HEK293 (cell line): ENCODE measurements around the gene CNRIP1.

Experiments
- CTCF ChIA-PET: fragments of 350-600 bp; formaldehyde crosslinking; extraction: SDS; loops from one replicate; lab custom pipeline; 2021; ENCODE audit warnings: antibody characterized with exemption; lab: Yijun Ruan, JAX
- POLR2A ChIA-PET: fragments of 300-600 bp; formaldehyde crosslinking; extraction: SDS; loops from one replicate; lab custom pipeline; 2020; ENCODE audit warnings: antibody characterized with exemption, inconsistent platforms; lab: Yijun Ruan, JAX
- H3K27ac ChIP-seq: fragments of 200-500 bp; sonication (Bioruptor generic); 2 replicates; pipeline ENCODE4 v1.5.1; 2014; ENCODE audit warnings: low read depth, low read length, control low read depth, inconsistent platforms; ENCODE audit errors: extremely low read depth
- H3K36me3 ChIP-seq, 2 experiments: fragments of 200-500 bp in 1 of 2; sonication (Bioruptor generic) in 1 of 2; 1 replicate in 1 of 2; 2 replicates in 1 of 2; pipeline ENCODE4 v1.5.1; 2014 to 2017; ENCODE audit warnings: inconsistent platforms in 2 of 2, low read length in 2 of 2; ENCODE audit not compliant: control insufficient read depth in 2 of 2, insufficient read depth in 1 of 2
- H3K4me1 ChIP-seq: fragments of 200-500 bp; sonication (Bioruptor generic); 2 replicates; pipeline ENCODE4 v1.5.1; 2014; ENCODE audit warnings: mild to moderate bottlenecking, low read length, inconsistent platforms; ENCODE audit not compliant: control insufficient read depth, insufficient read depth
- H3K4me3 ChIP-seq: 2 replicates; pipeline ENCODE4 v1.5.1; 2011; ENCODE audit warnings: low read depth, mild to moderate bottlenecking, control low read depth, low read length, moderate library complexity
- H3K9me3 ChIP-seq: fragments of 200-500 bp; sonication (Bioruptor generic); 2 replicates; pipeline ENCODE4 v1.5.1; 2014; ENCODE audit warnings: low read depth, low read length, inconsistent platforms; ENCODE audit not compliant: control insufficient read depth, insufficient read depth
- KLF9 ChIP-seq: fragments of 450-650 bp; formaldehyde crosslinking; IDR thresholded peaks from 2 replicates; pipeline ENCODE4 v1.5.1; 2016; ENCODE audit warnings: missing biosample characterization, missing genetic modification characterization, low read depth
- PRDM1 ChIP-seq: fragments of 450-650 bp; formaldehyde crosslinking; IDR thresholded peaks from 2 replicates; pipeline ENCODE4; 2016; ENCODE audit warnings: missing biosample characterization, missing genetic modification characterization
- SCRT2 ChIP-seq: fragments of 450-650 bp; formaldehyde crosslinking; IDR thresholded peaks from 2 replicates; pipeline ENCODE4 v1.5.1; 2016; ENCODE audit warnings: missing biosample characterization, missing genetic modification characterization
- SETDB1 ChIP-seq: IDR thresholded peaks from one replicate; pipeline ENCODE4 v1.6.1; 2017; ENCODE audit warnings: mild to moderate bottlenecking, low read length, moderate library complexity, mixed read lengths; ENCODE audit not compliant: insufficient read length
- ZNF10 ChIP-seq: fragments of 450-650 bp; formaldehyde crosslinking; IDR thresholded peaks from 2 replicates; pipeline ENCODE4 v1.5.1; 2017; ENCODE audit warnings: missing biosample characterization, missing genetic modification characterization
- ZNF146 ChIP-seq: fragments of 450-650 bp; formaldehyde crosslinking; IDR thresholded peaks from 2 replicates; pipeline ENCODE4 v1.5.1; 2016; ENCODE audit warnings: missing biosample characterization, missing genetic modification characterization
- ZNF19 ChIP-seq: fragments of 450-650 bp; formaldehyde crosslinking; IDR thresholded peaks from 2 replicates; pipeline ENCODE4; 2016; ENCODE audit warnings: missing biosample characterization, missing genetic modification characterization, low read depth
- ZNF335 ChIP-seq: fragments of 450-650 bp; formaldehyde crosslinking; conservative IDR thresholded peaks from 2 replicates; pipeline ENCODE4 v1.5.1; 2016; ENCODE audit warnings: missing biosample characterization, missing genetic modification characterization
- ZNF473 ChIP-seq: fragments of 450-650 bp; formaldehyde crosslinking; IDR thresholded peaks from 2 replicates; pipeline ENCODE4 v1.5.1; 2017; ENCODE audit warnings: missing biosample characterization, missing genetic modification characterization
- ZNF529 ChIP-seq: fragments of 450-650 bp; formaldehyde crosslinking; IDR thresholded peaks from 2 replicates; pipeline ENCODE4 v1.5.1; 2017; ENCODE audit warnings: missing genetic modification characterization, missing biosample characterization; ENCODE audit not compliant: insufficient replicate concordance
- ZNF571 ChIP-seq: fragments of 450-650 bp; formaldehyde crosslinking; IDR thresholded peaks from 2 replicates; pipeline ENCODE4 v1.5.0; 2017; ENCODE audit warnings: missing biosample characterization, missing genetic modification characterization
- TF ChIP-seq, protein P1 (sequence below): fragments of 450-650 bp; formaldehyde crosslinking; IDR thresholded peaks from 2 replicates; pipeline ENCODE4 v1.5.1; 2016; ENCODE audit warnings: missing biosample characterization, missing genetic modification characterization
- TF ChIP-seq, protein P2 (sequence below): fragments of 450-650 bp; formaldehyde crosslinking; IDR thresholded peaks from 2 replicates; pipeline ENCODE4 v1.5.1; 2016; ENCODE audit warnings: missing biosample characterization, missing genetic modification characterization
- TF ChIP-seq, protein P3 (sequence below): fragments of 450-650 bp; formaldehyde crosslinking; IDR thresholded peaks from 2 replicates; pipeline ENCODE4 v1.5.1; 2016; ENCODE audit warnings: missing biosample characterization, missing genetic modification characterization
- TF ChIP-seq, protein P4 (sequence below): fragments of 450-650 bp; formaldehyde crosslinking; IDR thresholded peaks from 2 replicates; pipeline ENCODE4 v1.5.1; 2016; ENCODE audit warnings: missing biosample characterization, missing genetic modification characterization

The CNRIP1 gene

DNA sequence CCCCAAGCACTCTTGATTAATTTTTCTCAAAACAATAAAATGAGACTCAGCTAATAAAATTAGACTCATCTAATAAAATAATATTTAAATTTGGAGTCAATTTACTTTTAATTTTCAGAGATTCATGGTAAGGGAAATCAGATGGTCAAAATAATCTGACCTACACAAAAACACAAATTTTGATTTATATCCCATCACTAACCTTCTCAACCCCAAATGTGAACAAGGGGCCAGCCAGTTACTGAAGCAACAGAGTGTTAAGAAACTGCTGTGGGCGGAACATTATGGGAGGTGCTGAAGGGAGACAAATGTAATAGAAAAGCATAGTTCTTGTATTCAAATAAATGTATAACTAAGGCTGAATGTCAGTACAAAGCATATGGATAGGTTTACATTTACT is 39.0 kb downstream of the CNRIP1 start:
- POLR2A ChIA-PET = no interaction called here
- CTCF ChIA-PET = interaction anchor here (1.0 kb wide), 1 partner anchor 84 kb away, joined by 3 read pairs; no protein-coding TSS in a partner anchor
- H3K27ac ChIP-seq = no peak overlapping the region

DNA sequence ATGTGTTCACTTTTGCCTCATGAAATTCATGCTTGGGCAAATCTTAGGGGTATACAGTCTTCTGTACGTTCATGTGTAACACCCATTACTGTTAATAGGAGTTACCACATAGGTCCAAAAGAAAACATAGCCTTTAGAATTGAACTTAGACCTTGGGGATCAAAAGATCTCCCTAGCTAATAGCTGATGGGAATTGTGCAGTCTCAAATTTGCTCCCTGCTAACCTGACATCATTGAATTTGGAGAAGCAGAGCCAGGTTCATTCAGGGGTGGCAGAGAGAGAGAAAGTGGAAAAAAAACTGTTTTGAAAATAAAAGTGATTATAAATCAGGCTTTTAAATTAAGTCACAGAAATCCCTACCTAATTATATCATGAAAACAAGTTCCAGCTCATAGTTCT is 39.4 kb downstream of the CNRIP1 start:
- H3K27ac ChIP-seq = no peak overlapping the region
- 0 out of 2 replicates have a peak, but pooled peaks have one; percentile 27 for TF ChIP-seq ZNF335 (tag by site-specific recombination)
- no peak for TF ChIP-seq ZNF473 (tag by site-specific recombination)
- 0 out of 2 replicates have a peak, but pooled peaks have one; percentile 10 for TF ChIP-seq PRDM1 (tag by site-specific recombination)
- CTCF ChIA-PET = interaction anchor here (0.9 to 1.1 kb wide), 3 partner anchors 10 to 84 kb away, joined by 3 to 4 read pairs (median 3); no protein-coding TSS in a partner anchor
- no peaks in the 10 kb centered on the region for H3K36me3 ChIP-seq
- H3K4me1 ChIP-seq = peaks cover 7% of the 10 kb centered on the region
- POLR2A ChIA-PET = no interaction called here
- H3K4me3 ChIP-seq = no peak overlapping the region
- H3K9me3 ChIP-seq = no peaks in the 10 kb centered on the region

More for the DNA sequence above, 39.0 kb downstream of the CNRIP1 start:
- Histone ChIP-seq H3K36me3 (no peaks in the 10 kb centered on the region), H3K9me3 (no peaks in the 10 kb centered on the region), H3K4me3 (no peak overlapping the region), H3K4me1 (peaks cover 7% of the 10 kb centered on the region)
- TF ChIP-seq KLF9 (tag by site-specific recombination) (no peak), ZNF529 (tag by site-specific recombination) (no peak), ZNF146 (tag by site-specific recombination) (no peak), SETDB1 (no peak), ZNF571 (tag by site-specific recombination) (no peak), SCRT2 (tag by site-specific recombination) (no peak)
- TF ChIP-seq, protein P1, sequence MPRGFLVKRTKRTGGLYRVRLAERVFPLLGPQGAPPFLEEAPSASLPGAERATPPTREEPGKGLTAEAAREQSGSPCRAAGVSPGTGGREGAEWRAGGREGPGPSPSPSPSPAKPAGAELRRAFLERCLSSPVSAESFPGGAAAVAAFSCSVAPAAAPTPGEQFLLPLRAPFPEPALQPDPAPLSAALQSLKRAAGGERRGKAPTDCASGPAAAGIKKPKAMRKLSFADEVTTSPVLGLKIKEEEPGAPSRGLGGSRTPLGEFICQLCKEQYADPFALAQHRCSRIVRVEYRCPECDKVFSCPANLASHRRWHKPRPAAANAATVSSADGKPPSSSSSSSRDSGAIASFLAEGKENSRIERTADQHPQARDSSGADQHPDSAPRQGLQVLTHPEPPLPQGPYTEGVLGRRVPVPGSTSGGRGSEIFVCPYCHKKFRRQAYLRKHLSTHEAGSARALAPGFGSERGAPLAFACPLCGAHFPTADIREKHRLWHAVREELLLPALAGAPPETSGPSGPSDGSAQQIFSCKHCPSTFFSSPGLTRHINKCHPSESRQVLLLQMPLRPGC (tag by site-specific recombination) = no peak
- TF ChIP-seq, protein P2, sequence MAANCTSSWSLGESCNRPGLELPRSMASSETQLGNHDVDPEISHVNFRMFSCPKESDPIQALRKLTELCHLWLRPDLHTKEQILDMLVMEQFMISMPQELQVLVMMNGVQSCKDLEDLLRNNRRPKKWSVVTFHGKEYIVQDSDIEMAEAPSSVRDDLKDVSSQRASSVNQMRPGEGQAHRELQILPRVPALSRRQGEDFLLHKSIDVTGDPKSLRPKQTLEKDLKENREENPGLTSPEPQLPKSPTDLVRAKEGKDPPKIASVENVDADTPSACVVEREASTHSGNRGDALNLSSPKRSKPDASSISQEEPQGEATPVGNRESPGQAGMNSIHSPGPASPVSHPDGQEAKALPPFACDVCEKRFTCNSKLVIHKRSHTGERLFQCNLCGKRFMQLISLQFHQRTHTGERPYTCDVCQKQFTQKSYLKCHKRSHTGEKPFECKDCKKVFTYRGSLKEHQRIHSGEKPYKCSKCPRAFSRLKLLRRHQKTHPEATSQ (tag by site-specific recombination) = no peak
- TF ChIP-seq, protein P3, sequence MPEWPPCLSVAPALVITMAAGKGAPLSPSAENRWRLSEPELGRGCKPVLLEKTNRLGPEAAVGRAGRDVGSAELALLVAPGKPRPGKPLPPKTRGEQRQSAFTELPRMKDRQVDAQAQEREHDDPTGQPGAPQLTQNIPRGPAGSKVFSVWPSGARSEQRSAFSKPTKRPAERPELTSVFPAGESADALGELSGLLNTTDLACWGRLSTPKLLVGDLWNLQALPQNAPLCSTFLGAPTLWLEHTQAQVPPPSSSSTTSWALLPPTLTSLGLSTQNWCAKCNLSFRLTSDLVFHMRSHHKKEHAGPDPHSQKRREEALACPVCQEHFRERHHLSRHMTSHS = no peak

DNA sequence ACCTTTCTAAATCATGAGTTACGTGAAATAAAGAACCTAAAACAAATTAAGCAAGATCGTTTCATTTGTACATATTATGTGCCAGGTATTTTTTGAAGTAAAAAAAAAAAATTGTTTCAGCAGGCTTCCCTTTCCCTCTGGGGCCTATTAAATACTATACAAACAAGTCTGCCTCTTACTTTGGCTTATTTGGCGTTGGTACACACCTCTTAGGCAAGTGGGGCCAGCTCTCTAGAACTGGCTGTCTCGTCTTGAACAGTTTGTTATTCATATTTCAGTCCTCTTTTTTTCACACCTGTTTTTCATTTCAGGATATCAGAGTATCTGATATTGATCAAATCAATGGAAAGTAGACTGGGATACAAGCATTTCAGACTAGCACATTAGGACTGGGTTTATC is 40.1 kb downstream of the CNRIP1 start:
- H3K4me1 ChIP-seq = peaks cover 7% of the 10 kb centered on the region
- H3K36me3 ChIP-seq = no peaks in the 10 kb centered on the region
- TF ChIP-seq, protein P4, sequence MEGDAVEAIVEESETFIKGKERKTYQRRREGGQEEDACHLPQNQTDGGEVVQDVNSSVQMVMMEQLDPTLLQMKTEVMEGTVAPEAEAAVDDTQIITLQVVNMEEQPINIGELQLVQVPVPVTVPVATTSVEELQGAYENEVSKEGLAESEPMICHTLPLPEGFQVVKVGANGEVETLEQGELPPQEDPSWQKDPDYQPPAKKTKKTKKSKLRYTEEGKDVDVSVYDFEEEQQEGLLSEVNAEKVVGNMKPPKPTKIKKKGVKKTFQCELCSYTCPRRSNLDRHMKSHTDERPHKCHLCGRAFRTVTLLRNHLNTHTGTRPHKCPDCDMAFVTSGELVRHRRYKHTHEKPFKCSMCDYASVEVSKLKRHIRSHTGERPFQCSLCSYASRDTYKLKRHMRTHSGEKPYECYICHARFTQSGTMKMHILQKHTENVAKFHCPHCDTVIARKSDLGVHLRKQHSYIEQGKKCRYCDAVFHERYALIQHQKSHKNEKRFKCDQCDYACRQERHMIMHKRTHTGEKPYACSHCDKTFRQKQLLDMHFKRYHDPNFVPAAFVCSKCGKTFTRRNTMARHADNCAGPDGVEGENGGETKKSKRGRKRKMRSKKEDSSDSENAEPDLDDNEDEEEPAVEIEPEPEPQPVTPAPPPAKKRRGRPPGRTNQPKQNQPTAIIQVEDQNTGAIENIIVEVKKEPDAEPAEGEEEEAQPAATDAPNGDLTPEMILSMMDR (tag by site-specific recombination) = no peak
- no peak for TF ChIP-seq ZNF19
- no peak for TF ChIP-seq SCRT2 (tag by site-specific recombination)
- TF ChIP-seq ZNF10 (tag by site-specific recombination) = no peak
- no peak overlapping the region for H3K4me3 ChIP-seq
- no peak overlapping the region for H3K27ac ChIP-seq
- CTCF ChIA-PET = interaction anchor here (0.6 to 1.1 kb wide), 8 partner anchors 10 to 158 kb away, joined by 3 to 8 read pairs (median 3); no protein-coding TSS in a partner anchor
- H3K9me3 ChIP-seq = no peaks in the 10 kb centered on the region
- POLR2A ChIA-PET = no interaction called here
